Cardiac fibroblast (primary cell): ENCODE data around the gene APBB3.

Source experiments
- DNase-seq, 2 donors: peaks; one replicate each; pipeline versions ENCODE4 v3.0.0 to v3.0.0-alpha.2; 2010; ENCODE audit warnings: low read depth in 2 of 2
- H3K4me3 ChIP-seq, 2 donors: replicated peaks in 1 of 2; 1 replicate in 1 of 2; 2 replicates in 1 of 2; pipeline ENCODE4 v1.5.1; 2011; ENCODE audit warnings: low read depth in 2 of 2, low read length in 2 of 2, mild to moderate bottlenecking in 2 of 2, moderate library complexity in 1 of 2
- CTCF ChIP-seq: IDR thresholded peaks from one replicate; pipeline ENCODE4 v1.5.1; 2011; ENCODE audit warnings: low read depth, mild to moderate bottlenecking, low read length, inconsistent platforms

The APBB3 gene

GRCh38 chr5:140550147-140551079 lies 14.0 kb downstream of the APBB3 start:
- TF ChIP-seq CTCF, result no peak
- DNase-seq, result no peak
- H3K4me3 ChIP-seq, result no peak overlapping the region

GRCh38 chr5:140549237-140550144 lies 14.9 kb downstream of the APBB3 start:
- DNase-seq, result peak; percentile 40 to 77
- no peak overlapping the region for H3K4me3 ChIP-seq
- TF ChIP-seq CTCF, result no peak

GRCh38 chr5:140548791-140549190 lies 15.6 kb downstream of the APBB3 start:
- DNase-seq, result no peak
- TF ChIP-seq CTCF, result no peak
- no peak overlapping the region for H3K4me3 ChIP-seq

- TF ChIP-seq CTCF, result no peak
- DNase-seq, result no peak
Measured at GRCh38 chr5:140548300-140548688, 16.1 kb downstream of the APBB3 start.

GRCh38 chr5:140547508-140548299 lies 16.7 kb downstream of the APBB3 start, which contains the start of gene EIF4EBP3:
TSS of gene EIF4EBP3 (plus strand) at chr5:140547662. CDS start at chr5:140547738, 76 bp downstream.
- peak; percentile 71 for TF ChIP-seq CTCF

More at GRCh38 chr5:140548300-140548688, 16.1 kb downstream of the APBB3 start:
- H3K4me3 ChIP-seq, result peak overlapping the region; percentile 40 to 43

GRCh38 chr5:140546851-140547507 lies 17.4 kb downstream of the APBB3 start:
- DNase-seq, result peak in 1 of 2 donors; percentile 12
- no peak for TF ChIP-seq CTCF
- H3K4me3 ChIP-seq, result no peak overlapping the region

More at GRCh38 chr5:140547508-140548299, 16.7 kb downstream of the APBB3 start, which contains the start of gene EIF4EBP3:
- peak; percentile 96 to 98 for DNase-seq
- H3K4me3 ChIP-seq, result peak within 1 kb of the TSS; percentile 40 to 43
